ENCODE measurements around the gene DDX10. TPM values are rescaled to one million over a fixed set of nuclear protein-coding genes. Genes with fewer than 3 reads are reported as not detected.

The DDX10 gene
- total and polyA plus RNA-seq, 8 donors, result 16.5 to 32.8 (median 28.9) TPM

GRCh38 chr11:108926171-108926840 lies 261.4 kb downstream of the DDX10 start:
- Histone ChIP-seq H3K9me3 (no peaks in the 10 kb centered on the region), H3K27ac (no peak overlapping the region), H3K27me3 (no peaks in the 10 kb centered on the region), H3K4me3 (no peak overlapping the region), H3K36me3 (no peaks in the 10 kb centered on the region), H3K4me1 (no peaks in the 10 kb centered on the region)
- TF ChIP-seq, protein P1, sequence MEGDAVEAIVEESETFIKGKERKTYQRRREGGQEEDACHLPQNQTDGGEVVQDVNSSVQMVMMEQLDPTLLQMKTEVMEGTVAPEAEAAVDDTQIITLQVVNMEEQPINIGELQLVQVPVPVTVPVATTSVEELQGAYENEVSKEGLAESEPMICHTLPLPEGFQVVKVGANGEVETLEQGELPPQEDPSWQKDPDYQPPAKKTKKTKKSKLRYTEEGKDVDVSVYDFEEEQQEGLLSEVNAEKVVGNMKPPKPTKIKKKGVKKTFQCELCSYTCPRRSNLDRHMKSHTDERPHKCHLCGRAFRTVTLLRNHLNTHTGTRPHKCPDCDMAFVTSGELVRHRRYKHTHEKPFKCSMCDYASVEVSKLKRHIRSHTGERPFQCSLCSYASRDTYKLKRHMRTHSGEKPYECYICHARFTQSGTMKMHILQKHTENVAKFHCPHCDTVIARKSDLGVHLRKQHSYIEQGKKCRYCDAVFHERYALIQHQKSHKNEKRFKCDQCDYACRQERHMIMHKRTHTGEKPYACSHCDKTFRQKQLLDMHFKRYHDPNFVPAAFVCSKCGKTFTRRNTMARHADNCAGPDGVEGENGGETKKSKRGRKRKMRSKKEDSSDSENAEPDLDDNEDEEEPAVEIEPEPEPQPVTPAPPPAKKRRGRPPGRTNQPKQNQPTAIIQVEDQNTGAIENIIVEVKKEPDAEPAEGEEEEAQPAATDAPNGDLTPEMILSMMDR (IDR thresholded peaks at IDR 0.05), result no peak
- no peak for ATAC-seq
- intact Hi-C loops (cut with DNase I), result no loop called here
- DNase-seq, result peak in 2 of 4 donors; percentile 64 to 74

DNA sequence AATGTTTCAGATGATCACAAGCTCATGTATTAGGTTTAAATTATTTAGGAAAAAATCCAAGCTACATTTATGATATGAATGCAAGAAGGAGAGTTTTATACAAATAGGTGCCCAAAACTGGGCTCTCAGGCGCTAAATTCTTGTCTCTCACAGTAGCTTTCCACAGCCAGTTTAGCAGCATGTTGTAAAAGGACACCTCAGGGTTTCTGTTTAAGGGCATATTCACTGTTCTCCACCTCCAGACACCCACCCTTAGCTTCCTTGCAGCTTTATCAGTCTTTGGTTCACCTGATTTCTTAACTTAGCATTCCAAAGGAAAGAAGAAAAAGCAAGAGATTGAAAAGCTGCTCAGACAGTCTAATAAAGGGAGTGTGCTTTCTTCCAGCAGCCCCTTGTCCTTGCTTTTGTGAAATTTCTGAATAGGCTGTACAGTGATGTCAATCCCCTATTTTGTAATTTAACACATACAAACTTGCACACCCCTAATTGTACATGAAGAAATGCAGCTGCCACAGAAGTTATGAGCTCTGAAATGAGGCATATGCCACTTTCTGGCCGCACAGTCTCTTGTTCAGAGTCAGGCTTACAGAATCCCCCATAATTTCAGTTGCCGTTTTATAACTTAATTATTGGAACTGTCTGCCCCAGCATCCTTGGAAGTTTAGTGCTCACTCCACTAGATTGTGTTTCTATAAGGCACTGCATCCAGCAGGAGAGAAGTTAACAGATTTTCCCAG lies 262.1 kb downstream of the DDX10 start:
- intact Hi-C loops (cut with DNase I), result no loop called here
- no peak overlapping the region for H3K4me3 ChIP-seq
- H3K4me1 ChIP-seq, result no peaks in the 10 kb centered on the region
- H3K27ac ChIP-seq, result no peak overlapping the region
- TF ChIP-seq, protein P1 (IDR thresholded peaks at IDR 0.05), result no peak
- no peaks in the 10 kb centered on the region for H3K27me3 ChIP-seq
- H3K9me3 ChIP-seq, result no peaks in the 10 kb centered on the region
- ATAC-seq (no peak), DNase-seq (peak in 2 of 4 donors; percentile 53 to 63)
- H3K36me3 ChIP-seq, result no peaks in the 10 kb centered on the region

GRCh38 chr11:108927791-108928545 lies 263.1 kb downstream of the DDX10 start:
- Histone ChIP-seq H3K4me3 (no peak overlapping the region), H3K36me3 (no peaks in the 10 kb centered on the region), H3K27ac (no peak overlapping the region), H3K27me3 (no peaks in the 10 kb centered on the region), H3K9me3 (no peaks in the 10 kb centered on the region), H3K4me1 (no peaks in the 10 kb centered on the region)
- DNase-seq (no peak), ATAC-seq (no peak)
- TF ChIP-seq, protein P1 (IDR thresholded peaks at IDR 0.05), result no peak
- intact Hi-C loops (cut with DNase I), result no loop called here

- ATAC-seq (no peak), DNase-seq (no peak)
- intact Hi-C loops (cut with DNase I), result no loop called here
- no peaks in the 10 kb centered on the region for H3K36me3 ChIP-seq
- H3K27ac ChIP-seq, result no peak overlapping the region
- no peaks in the 10 kb centered on the region for H3K27me3 ChIP-seq
- no peaks in the 10 kb centered on the region for H3K4me1 ChIP-seq
- no peak overlapping the region for H3K4me3 ChIP-seq
- no peaks in the 10 kb centered on the region for H3K9me3 ChIP-seq
- TF ChIP-seq, protein P1 (IDR thresholded peaks at IDR 0.05), result no peak
Observed at GRCh38 chr11:108929241-108929640, 264.4 kb downstream of the DDX10 start.

- DNase-seq (no peak), ATAC-seq (no peak)
- TF ChIP-seq, protein P1 (IDR thresholded peaks at IDR 0.05), result no peak
Observed at GRCh38 chr11:108931168-108931567, 266.3 kb downstream of the DDX10 start.

More at GRCh38 chr11:108931168-108931567, 266.3 kb downstream of the DDX10 start:
- H3K36me3 ChIP-seq, result no peaks in the 10 kb centered on the region
- no peak overlapping the region for H3K27ac ChIP-seq
- H3K27me3 ChIP-seq, result no peaks in the 10 kb centered on the region
- H3K4me3 ChIP-seq, result no peak overlapping the region
- H3K9me3 ChIP-seq, result no peaks in the 10 kb centered on the region
- no peaks in the 10 kb centered on the region for H3K4me1 ChIP-seq
- intact Hi-C loops (cut with DNase I), result no loop called here

All from left lung (tissue), 10 donors.